Measurements from ENCODE around the gene TNIK.
"Not testable (repeated sequence)": the region's sequence is repeated elsewhere in the genome, so short reads cannot be mapped to it uniquely, and the experiment has no call there.

The TNIK gene

GRCh38 chr3:171445620-171446204, 14.5 kb downstream of the TNIK start:
- DNase-seq (ENCODE audit: low read depth), result no peak

GRCh38 chr3:171444001-171444690, 16.1 kb downstream of the TNIK start:
- DNase-seq (ENCODE audit: low read depth), result no peak

- no peak for DNase-seq (ENCODE audit: low read depth)
Measured at GRCh38 chr3:171443211-171443957, 16.8 kb downstream of the TNIK start.

- no peak for DNase-seq (ENCODE audit: low read depth)
Measured at GRCh38 chr3:171442184-171442583, 18.0 kb downstream of the TNIK start.

GRCh38 chr3:171441381-171441780, 18.8 kb downstream of the TNIK start:
- DNase-seq (ENCODE audit: low read depth), result no peak

- no peak for DNase-seq (ENCODE audit: low read depth)
Measured at GRCh38 chr3:171439996-171440395, 20.2 kb downstream of the TNIK start.

- no peak for DNase-seq (ENCODE audit: low read depth)
Measured at GRCh38 chr3:171437115-171437756, 23.0 kb downstream of the TNIK start.

- DNase-seq (ENCODE audit: low read depth), result no peak
Measured at GRCh38 chr3:171436380-171436779, 23.8 kb downstream of the TNIK start.

GRCh38 chr3:171435757-171436156, 24.4 kb downstream of the TNIK start:
- no peak for DNase-seq (ENCODE audit: low read depth)

- DNase-seq (ENCODE audit: low read depth), result no peak
Measured at GRCh38 chr3:171435143-171435542, 25.1 kb downstream of the TNIK start.

- no peak for DNase-seq (ENCODE audit: low read depth)
Measured at GRCh38 chr3:171432548-171432947, 27.7 kb downstream of the TNIK start.

GRCh38 chr3:171431550-171431949, 28.7 kb downstream of the TNIK start:
- DNase-seq (ENCODE audit: low read depth), result no peak

- no peak for DNase-seq (ENCODE audit: low read depth)
Measured at GRCh38 chr3:171430530-171430929, 29.7 kb downstream of the TNIK start.

GRCh38 chr3:171429635-171430034, 30.6 kb downstream of the TNIK start:
- DNase-seq (ENCODE audit: low read depth), result no peak

- no peak for DNase-seq (ENCODE audit: low read depth)
Measured at GRCh38 chr3:171428892-171429291, 31.3 kb downstream of the TNIK start.

GRCh38 chr3:171428321-171428787, 31.9 kb downstream of the TNIK start:
- DNase-seq (ENCODE audit: low read depth), result no peak

GRCh38 chr3:171427771-171428320, 32.4 kb downstream of the TNIK start:
- no peak for DNase-seq (ENCODE audit: low read depth)

- DNase-seq (ENCODE audit: low read depth), result not testable (repeated sequence)
Measured at GRCh38 chr3:171424063-171424462, 36.1 kb downstream of the TNIK start.

GRCh38 chr3:171422855-171423254, 37.4 kb downstream of the TNIK start:
- DNase-seq (ENCODE audit: low read depth), result not testable (repeated sequence)

GRCh38 chr3:171420667-171421066, 39.5 kb downstream of the TNIK start:
- no peak for DNase-seq (ENCODE audit: low read depth)

- no peak for DNase-seq (ENCODE audit: low read depth)
Measured at GRCh38 chr3:171419457-171419856, 40.7 kb downstream of the TNIK start.

- DNase-seq (ENCODE audit: low read depth), result no peak
Measured at GRCh38 chr3:171417813-171418212, 42.4 kb downstream of the TNIK start.
